ENCODE results near the gene DPEP1.

DNA sequence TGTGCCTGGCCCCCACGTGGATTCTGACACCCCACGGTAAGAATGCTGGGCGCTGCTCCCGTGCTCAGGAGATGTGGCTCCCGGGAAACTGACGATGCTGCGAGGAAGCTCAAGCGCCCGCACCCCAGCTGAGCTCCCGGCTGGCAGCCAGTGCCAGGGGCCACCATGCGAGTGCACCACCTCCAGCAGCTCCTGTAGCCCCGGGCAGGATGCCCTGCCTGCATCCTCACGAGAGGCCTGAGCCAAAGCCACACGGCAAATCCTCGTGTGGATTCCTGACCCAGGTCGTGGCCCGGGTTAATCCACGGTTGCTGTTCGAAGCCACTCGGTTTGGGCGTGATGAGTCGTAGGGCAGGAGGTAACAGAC, 11.6 kb upstream of the DPEP1 start:
- TF ChIP-seq, protein P1, sequence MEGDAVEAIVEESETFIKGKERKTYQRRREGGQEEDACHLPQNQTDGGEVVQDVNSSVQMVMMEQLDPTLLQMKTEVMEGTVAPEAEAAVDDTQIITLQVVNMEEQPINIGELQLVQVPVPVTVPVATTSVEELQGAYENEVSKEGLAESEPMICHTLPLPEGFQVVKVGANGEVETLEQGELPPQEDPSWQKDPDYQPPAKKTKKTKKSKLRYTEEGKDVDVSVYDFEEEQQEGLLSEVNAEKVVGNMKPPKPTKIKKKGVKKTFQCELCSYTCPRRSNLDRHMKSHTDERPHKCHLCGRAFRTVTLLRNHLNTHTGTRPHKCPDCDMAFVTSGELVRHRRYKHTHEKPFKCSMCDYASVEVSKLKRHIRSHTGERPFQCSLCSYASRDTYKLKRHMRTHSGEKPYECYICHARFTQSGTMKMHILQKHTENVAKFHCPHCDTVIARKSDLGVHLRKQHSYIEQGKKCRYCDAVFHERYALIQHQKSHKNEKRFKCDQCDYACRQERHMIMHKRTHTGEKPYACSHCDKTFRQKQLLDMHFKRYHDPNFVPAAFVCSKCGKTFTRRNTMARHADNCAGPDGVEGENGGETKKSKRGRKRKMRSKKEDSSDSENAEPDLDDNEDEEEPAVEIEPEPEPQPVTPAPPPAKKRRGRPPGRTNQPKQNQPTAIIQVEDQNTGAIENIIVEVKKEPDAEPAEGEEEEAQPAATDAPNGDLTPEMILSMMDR (IDR thresholded peaks at IDR 0.05; ENCODE audit: low read depth, low read length, poor library complexity, severe bottlenecking): no peak
- TF ChIP-seq EZH2phosphoT487 (IDR thresholded peaks at IDR 0.05; ENCODE audit: borderline replicate concordance, low read length): no peak

Measured in DOHH2 (cell line).